GM12892 (cell line): ENCODE data around the gene EDRF1.

Experiments
- POLR2A ChIP-seq: IDR thresholded peaks from 2 replicates; pipeline ENCODE4 v1.6.1; 2011; ENCODE audit warnings: low read depth, low read length, control low read depth
- POLR2AphosphoS5 ChIP-seq: IDR thresholded peaks from 2 replicates; pipeline ENCODE4 v1.6.1; 2011; ENCODE audit warnings: low read depth, low read length, control low read depth
- TAF1 ChIP-seq: IDR thresholded peaks from 2 replicates; pipeline ENCODE4 v1.6.1; 2011; ENCODE audit warnings: low read depth, mild to moderate bottlenecking, control low read depth, low read length, borderline replicate concordance

GRCh38 chr10:125742465-125742864 is 23.0 kb downstream of the EDRF1 start:
- TF ChIP-seq TAF1 (no peak), POLR2A (no peak), POLR2AphosphoS5 (no peak)
